ENCODE data around the gene RPUSD4.
A peak's percentile ranks its signal among the peaks of the same experiment; 100 is the strongest.

The RPUSD4 gene

DNA sequence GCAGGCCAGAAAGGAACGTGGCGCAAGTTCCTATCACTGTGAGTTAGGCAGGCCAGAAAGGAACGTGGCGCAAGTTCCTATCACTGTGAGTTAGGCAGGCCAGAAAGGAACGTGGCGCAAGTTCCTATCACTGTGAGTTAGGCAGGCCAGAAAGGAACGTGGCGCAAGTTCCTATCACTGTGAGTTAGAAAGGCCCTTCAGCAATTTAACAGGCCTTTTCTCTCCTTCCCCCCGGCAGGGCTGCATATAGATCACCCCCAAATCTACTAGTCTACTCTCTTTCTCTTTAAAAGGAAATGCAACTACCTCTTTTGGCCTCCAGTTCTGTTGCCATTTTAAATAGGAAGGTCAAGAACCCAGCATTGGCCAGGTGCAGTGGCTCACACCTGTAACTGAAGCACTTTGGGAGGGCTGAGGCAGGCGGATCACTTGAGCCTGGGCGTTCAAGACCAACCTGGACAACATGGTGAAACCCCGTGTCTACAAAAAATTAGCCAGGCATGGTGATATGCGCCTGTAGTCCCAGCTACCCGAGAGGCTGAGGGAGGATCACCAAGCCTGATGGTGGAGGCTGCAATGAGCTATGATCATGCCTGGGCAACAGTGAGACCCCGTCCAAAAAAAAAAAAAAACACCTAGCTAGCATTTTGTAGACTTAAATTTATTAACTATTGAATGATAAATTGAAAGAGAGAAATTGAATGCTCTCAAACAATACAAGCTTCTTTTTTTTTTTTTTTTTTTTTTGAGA is 15.1 kb upstream of the RPUSD4 start:
- Histone ChIP-seq H3K18ac (ENCODE audit: low read length) (no peak overlapping the region), H3K27me3 (ENCODE audit: insufficient read depth, low read length) (no peaks in the 10 kb centered on the region), H2BK5ac (ENCODE audit: low read depth, low read length, poor library complexity) (no peak overlapping the region), H3K79me1 (ENCODE audit: low read length) (no peaks in the 10 kb centered on the region), H3K23ac (ENCODE audit: low read length) (no peak overlapping the region), H4K8ac (ENCODE audit: low read depth, low read length) (no peak overlapping the region), H2BK12ac (ENCODE audit: low read length) (no peak overlapping the region), H3K4me1 (ENCODE audit: control insufficient read depth in 1 of 2, insufficient read depth in 2 of 2, low read length in 2 of 2) (no peaks in the 10 kb centered on the region), H2AFZ (ENCODE audit: insufficient read depth, low read length, poor library complexity) (no peak overlapping the region), H3K79me2 (ENCODE audit: control insufficient read depth, insufficient read depth, low read length, poor library complexity) (no peaks in the 10 kb centered on the region), H3K4ac (ENCODE audit: low read depth, low read length) (peak overlapping the region; percentile 46), H4K12ac (ENCODE audit: low read depth, low read length) (no peak overlapping the region), H3K14ac (ENCODE audit: low read length) (no peak overlapping the region), H3K4me3 (ENCODE audit: low read depth, low read length) (no peak overlapping the region), H3K4me2 (ENCODE audit: low read length) (no peak overlapping the region), H3K9me3 (ENCODE audit: insufficient read depth, low read depth, low read length) (no peaks in the 10 kb centered on the region), H2BK120ac (ENCODE audit: insufficient read depth, low read length, poor library complexity) (no peak overlapping the region), H3K9ac (ENCODE audit: low read length) (no peak overlapping the region), H3K36me3 (ENCODE audit: control insufficient read depth in 1 of 2, insufficient read depth in 2 of 2, low read length in 2 of 2) (peaks cover 2 to 8% of the 10 kb centered on the region in 2 experiments), H3K27ac (ENCODE audit: low read depth, low read length) (no peak overlapping the region), H2AK5ac (ENCODE audit: low read length) (no peak overlapping the region), H4K91ac (ENCODE audit: low read depth, low read length) (no peak overlapping the region)
- DNase-seq = peak in 1 of 2 donors; percentile 9
- no CpG with 5 or more reads among the region's 15 CpGs for WGBS (ENCODE audit: extremely low coverage, insufficient coverage, insufficient read length)

DNA sequence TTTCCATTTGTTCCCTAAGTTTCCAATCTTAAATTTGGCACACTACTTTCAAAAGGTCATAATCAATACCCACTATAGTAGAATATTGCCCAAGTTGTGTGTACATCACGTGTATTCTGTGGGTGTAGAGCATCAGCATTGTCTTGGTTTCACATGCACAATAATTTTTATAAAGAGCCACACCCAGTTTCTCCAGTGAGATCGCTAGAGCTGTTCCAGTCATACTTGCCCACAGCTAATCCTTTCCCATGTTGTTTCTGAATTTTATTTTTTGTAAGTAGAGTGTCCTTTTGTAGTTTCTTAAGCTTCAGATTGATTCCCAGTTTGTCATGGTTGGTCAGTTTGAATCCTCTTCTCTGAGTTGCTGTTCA is 13.8 kb upstream of the RPUSD4 start:
- Histone ChIP-seq H2BK12ac (ENCODE audit: low read length) (no peak overlapping the region), H2BK5ac (ENCODE audit: low read depth, low read length, poor library complexity) (no peak overlapping the region), H3K79me1 (ENCODE audit: low read length) (no peaks in the 10 kb centered on the region), H2AK5ac (ENCODE audit: low read length) (no peak overlapping the region), H3K9me3 (ENCODE audit: insufficient read depth, low read depth, low read length) (no peaks in the 10 kb centered on the region), H2BK120ac (ENCODE audit: insufficient read depth, low read length, poor library complexity) (no peak overlapping the region), H2AFZ (ENCODE audit: insufficient read depth, low read length, poor library complexity) (no peak overlapping the region), H3K4me2 (ENCODE audit: low read length) (no peak overlapping the region), H3K9ac (ENCODE audit: low read length) (no peak overlapping the region), H3K14ac (ENCODE audit: low read length) (no peak overlapping the region), H4K8ac (ENCODE audit: low read depth, low read length) (no peak overlapping the region), H3K4me1 (ENCODE audit: control insufficient read depth in 1 of 2, insufficient read depth in 2 of 2, low read length in 2 of 2) (no peaks in the 10 kb centered on the region), H3K4me3 (ENCODE audit: low read depth, low read length) (no peak overlapping the region), H3K27me3 (ENCODE audit: insufficient read depth, low read length) (no peaks in the 10 kb centered on the region), H3K18ac (ENCODE audit: low read length) (no peak overlapping the region), H3K27ac (ENCODE audit: low read depth, low read length) (no peak overlapping the region), H4K91ac (ENCODE audit: low read depth, low read length) (no peak overlapping the region), H3K23ac (ENCODE audit: low read length) (no peak overlapping the region), H3K79me2 (ENCODE audit: control insufficient read depth, insufficient read depth, low read length, poor library complexity) (no peaks in the 10 kb centered on the region), H4K12ac (ENCODE audit: low read depth, low read length) (no peak overlapping the region), H3K4ac (ENCODE audit: low read depth, low read length) (no peak overlapping the region), H3K36me3 (ENCODE audit: control insufficient read depth in 1 of 2, insufficient read depth in 2 of 2, low read length in 2 of 2) (peaks cover 0 to 8% of the 10 kb centered on the region in 2 experiments)
- WGBS (ENCODE audit: extremely low coverage, insufficient coverage, insufficient read length) = no CpG with 5 or more reads among the region's 2 CpGs
- no peak for DNase-seq

DNA sequence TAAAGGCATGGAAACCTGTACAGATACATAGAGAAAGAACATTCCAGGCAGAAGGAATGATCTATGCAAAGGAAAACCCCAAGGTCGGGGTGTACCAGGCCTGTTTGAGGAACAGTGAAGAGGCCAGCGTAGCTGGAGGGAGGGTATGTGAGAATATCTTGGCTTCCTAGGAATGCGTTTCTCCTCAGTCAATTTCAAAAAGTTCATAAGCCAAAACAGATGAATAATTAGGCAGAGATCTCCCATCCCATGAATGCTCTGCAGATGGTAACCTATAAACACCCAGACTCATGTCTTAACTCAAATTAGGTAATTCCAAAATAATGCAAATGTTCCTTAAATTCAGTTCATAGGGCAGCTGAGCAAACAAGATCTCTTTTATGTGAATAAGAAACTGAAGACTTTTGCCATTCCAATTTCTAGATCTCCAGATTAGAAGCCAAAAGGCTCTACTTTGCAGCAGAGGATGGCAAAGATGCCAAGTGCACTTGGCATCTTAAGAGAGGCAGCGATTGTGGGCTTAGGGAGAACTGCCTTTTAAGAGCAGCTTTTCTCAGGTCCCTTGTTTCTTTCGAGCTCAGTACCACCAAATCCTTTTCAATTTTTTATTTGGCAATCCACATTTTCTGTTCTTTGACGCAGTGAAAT is 13.3 kb upstream of the RPUSD4 start:
- H3K18ac ChIP-seq (ENCODE audit: low read length) = no peak overlapping the region
- no peak overlapping the region for H3K14ac ChIP-seq (ENCODE audit: low read length)
- DNase-seq = no peak
- no peaks in the 10 kb centered on the region for H3K4me1 ChIP-seq (ENCODE audit: control insufficient read depth in 1 of 2, insufficient read depth in 2 of 2, low read length in 2 of 2)
- no peak overlapping the region for H2BK5ac ChIP-seq (ENCODE audit: low read depth, low read length, poor library complexity)
- no peak overlapping the region for H3K4me2 ChIP-seq (ENCODE audit: low read length)
- H3K79me1 ChIP-seq (ENCODE audit: low read length) = no peaks in the 10 kb centered on the region
- peaks cover 0 to 8% of the 10 kb centered on the region in 2 experiments for H3K36me3 ChIP-seq (ENCODE audit: control insufficient read depth in 1 of 2, insufficient read depth in 2 of 2, low read length in 2 of 2)
- no peak overlapping the region for H2AFZ ChIP-seq (ENCODE audit: insufficient read depth, low read length, poor library complexity)
- no peak overlapping the region for H3K4me3 ChIP-seq (ENCODE audit: low read depth, low read length)
- no peak overlapping the region for H4K91ac ChIP-seq (ENCODE audit: low read depth, low read length)
- no peak overlapping the region for H3K4ac ChIP-seq (ENCODE audit: low read depth, low read length)
- H3K9me3 ChIP-seq (ENCODE audit: insufficient read depth, low read depth, low read length) = no peaks in the 10 kb centered on the region
- no peak overlapping the region for H2BK12ac ChIP-seq (ENCODE audit: low read length)
- H2AK5ac ChIP-seq (ENCODE audit: low read length) = no peak overlapping the region
- no peak overlapping the region for H4K12ac ChIP-seq (ENCODE audit: low read depth, low read length)
- no peaks in the 10 kb centered on the region for H3K27me3 ChIP-seq (ENCODE audit: insufficient read depth, low read length)
- H3K27ac ChIP-seq (ENCODE audit: low read depth, low read length) = no peak overlapping the region
- H3K9ac ChIP-seq (ENCODE audit: low read length) = no peak overlapping the region
- H2BK120ac ChIP-seq (ENCODE audit: insufficient read depth, low read length, poor library complexity) = no peak overlapping the region
- no CpG with 5 or more reads among the region's 6 CpGs for WGBS (ENCODE audit: extremely low coverage, insufficient coverage, insufficient read length)
- no peak overlapping the region for H4K8ac ChIP-seq (ENCODE audit: low read depth, low read length)
- H3K79me2 ChIP-seq (ENCODE audit: control insufficient read depth, insufficient read depth, low read length, poor library complexity) = no peaks in the 10 kb centered on the region
- no peak overlapping the region for H3K23ac ChIP-seq (ENCODE audit: low read length)

DNA sequence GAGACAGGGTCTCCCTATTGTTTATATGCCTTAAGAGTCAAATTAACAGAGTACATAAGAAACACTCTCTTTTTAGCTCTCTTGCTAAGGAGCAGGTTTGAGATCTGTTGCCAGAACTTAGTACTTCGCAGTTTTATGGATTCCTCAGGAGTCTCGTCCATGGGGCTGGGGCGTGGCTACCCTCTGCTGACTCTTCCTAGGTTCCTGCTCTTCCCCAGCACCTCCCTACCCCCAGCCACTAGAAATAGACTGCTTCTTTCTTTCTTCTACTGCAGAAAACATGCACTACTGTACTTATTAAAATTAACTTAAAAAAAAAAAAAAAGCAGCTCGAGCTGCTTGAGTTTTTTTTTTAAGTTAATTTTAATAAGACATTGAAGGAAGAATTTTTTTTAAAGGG is 8.1 kb upstream of the RPUSD4 start:
- peak overlapping the region; percentile 62 for H3K4ac ChIP-seq (ENCODE audit: low read depth, low read length)
- H4K12ac ChIP-seq (ENCODE audit: low read depth, low read length) = no peak overlapping the region
- H3K23ac ChIP-seq (ENCODE audit: low read length) = no peak overlapping the region
- no CpG with 5 or more reads among the region's 4 CpGs for WGBS (ENCODE audit: extremely low coverage, insufficient coverage, insufficient read length)
- no peak for DNase-seq
- no peak overlapping the region for H4K8ac ChIP-seq (ENCODE audit: low read depth, low read length)
- H3K27ac ChIP-seq (ENCODE audit: low read depth, low read length) = no peak overlapping the region
- H3K79me2 ChIP-seq (ENCODE audit: control insufficient read depth, insufficient read depth, low read length, poor library complexity) = peaks cover 2% of the 10 kb centered on the region
- H3K4me1 ChIP-seq (ENCODE audit: control insufficient read depth in 1 of 2, insufficient read depth in 2 of 2, low read length in 2 of 2) = no peaks in the 10 kb centered on the region
- no peak overlapping the region for H2BK120ac ChIP-seq (ENCODE audit: insufficient read depth, low read length, poor library complexity)
- H3K27me3 ChIP-seq (ENCODE audit: insufficient read depth, low read length) = no peaks in the 10 kb centered on the region
- H3K9ac ChIP-seq (ENCODE audit: low read length) = no peak overlapping the region
- no peak overlapping the region for H3K14ac ChIP-seq (ENCODE audit: low read length)
- H2AFZ ChIP-seq (ENCODE audit: insufficient read depth, low read length, poor library complexity) = no peak overlapping the region
- H3K18ac ChIP-seq (ENCODE audit: low read length) = no peak overlapping the region
- H2AK5ac ChIP-seq (ENCODE audit: low read length) = no peak overlapping the region
- no peak overlapping the region for H3K4me3 ChIP-seq (ENCODE audit: low read depth, low read length)
- no peak overlapping the region for H2BK5ac ChIP-seq (ENCODE audit: low read depth, low read length, poor library complexity)
- H4K91ac ChIP-seq (ENCODE audit: low read depth, low read length) = no peak overlapping the region
- H3K79me1 ChIP-seq (ENCODE audit: low read length) = no peaks in the 10 kb centered on the region
- H3K4me2 ChIP-seq (ENCODE audit: low read length) = no peak overlapping the region
- no peak overlapping the region for H2BK12ac ChIP-seq (ENCODE audit: low read length)
- no peaks in the 10 kb centered on the region for H3K36me3 ChIP-seq (ENCODE audit: control insufficient read depth in 1 of 2, insufficient read depth in 2 of 2, low read length in 2 of 2)
- H3K9me3 ChIP-seq (ENCODE audit: insufficient read depth, low read depth, low read length) = no peaks in the 10 kb centered on the region

Measured in trophoblast cell (in vitro differentiated cells and primary cell).